ENCODE measurements around the gene HLA-DMA.
"Not testable (repeated sequence)": the region's sequence is repeated elsewhere in the genome, so short reads cannot be mapped to it uniquely, and the experiment has no call there.

Gene HLA-DMA

DNA sequence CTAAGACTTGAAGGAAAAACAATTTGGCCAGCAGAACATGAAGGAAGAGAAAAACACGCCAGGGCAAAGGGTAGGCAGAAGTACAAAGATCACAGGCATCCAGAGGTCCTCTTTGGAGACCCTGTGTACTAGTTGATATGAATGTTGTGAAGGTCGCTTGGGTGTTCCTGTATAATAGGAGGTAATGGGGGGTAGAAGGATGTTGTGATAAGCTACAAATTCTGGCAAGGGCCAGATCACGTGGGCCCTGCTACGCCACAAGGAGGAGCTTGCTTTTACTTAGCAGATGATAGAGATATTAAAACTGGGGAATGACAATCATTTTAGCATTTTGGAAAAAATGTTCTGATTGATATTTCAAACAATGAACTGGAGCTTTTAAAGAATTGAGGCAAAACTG, 878 bp upstream of the HLA-DMA start:
- DNase-seq: no peak

DNA sequence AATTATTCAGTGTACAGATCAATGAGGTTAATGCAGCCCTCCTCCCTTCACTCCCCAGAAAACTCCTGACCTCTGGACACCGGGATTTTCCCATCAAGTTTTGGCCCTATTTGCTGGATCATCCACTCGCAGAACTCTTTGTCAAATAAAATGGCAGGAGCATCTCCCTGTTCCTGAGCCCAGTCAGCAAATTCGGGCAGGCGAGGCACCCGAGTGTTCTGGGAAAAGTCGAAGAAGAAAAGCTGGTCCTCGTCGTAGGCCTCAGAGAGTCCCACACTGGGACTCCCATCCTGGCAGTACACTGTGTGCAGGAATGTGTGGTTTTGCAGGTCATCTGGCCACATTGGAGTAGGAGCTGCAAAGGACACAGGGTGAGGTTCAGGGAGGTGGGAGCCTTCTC, 2.4 kb downstream of the HLA-DMA start:
- DNase-seq: no peak

DNA sequence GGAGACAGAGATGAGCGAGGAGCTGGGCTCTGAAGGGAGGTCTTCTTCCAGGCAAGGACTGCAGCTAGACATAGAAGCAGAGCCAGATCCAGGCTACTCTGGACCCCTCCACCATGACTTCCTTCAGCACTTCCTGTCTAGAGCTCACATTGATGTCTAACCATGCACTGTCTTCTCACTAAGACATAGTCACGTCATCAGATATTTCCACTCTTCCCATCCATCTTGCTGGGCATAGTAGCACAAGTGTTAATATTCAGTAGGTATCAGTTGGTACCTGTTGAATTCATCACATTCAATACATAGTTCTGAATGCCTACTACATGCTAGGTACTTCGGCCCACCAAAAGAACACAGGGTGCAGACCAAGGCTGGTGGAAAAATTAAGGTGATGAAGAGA, 2.9 kb downstream of the HLA-DMA start:
- no peak for DNase-seq

DNA sequence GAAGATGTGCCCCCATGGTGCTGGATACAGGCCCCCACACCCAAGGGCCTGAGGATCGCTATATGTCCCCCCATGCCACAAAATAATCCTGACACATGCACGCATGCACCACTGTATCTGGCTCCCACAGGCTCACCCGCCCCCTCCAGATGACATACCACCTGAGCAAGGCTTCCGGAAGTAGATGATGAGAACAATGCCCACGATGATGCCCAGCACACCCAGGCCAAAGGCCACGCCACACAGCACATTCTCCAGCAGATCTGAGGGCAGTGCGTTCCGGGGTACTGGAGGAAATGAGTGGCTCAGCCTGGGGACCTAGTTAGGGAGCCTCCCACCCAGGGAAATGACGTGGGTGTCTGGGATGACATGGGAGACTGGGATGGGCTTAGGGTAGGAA, 3.8 kb downstream of the HLA-DMA start:
- no peak for DNase-seq

DNA sequence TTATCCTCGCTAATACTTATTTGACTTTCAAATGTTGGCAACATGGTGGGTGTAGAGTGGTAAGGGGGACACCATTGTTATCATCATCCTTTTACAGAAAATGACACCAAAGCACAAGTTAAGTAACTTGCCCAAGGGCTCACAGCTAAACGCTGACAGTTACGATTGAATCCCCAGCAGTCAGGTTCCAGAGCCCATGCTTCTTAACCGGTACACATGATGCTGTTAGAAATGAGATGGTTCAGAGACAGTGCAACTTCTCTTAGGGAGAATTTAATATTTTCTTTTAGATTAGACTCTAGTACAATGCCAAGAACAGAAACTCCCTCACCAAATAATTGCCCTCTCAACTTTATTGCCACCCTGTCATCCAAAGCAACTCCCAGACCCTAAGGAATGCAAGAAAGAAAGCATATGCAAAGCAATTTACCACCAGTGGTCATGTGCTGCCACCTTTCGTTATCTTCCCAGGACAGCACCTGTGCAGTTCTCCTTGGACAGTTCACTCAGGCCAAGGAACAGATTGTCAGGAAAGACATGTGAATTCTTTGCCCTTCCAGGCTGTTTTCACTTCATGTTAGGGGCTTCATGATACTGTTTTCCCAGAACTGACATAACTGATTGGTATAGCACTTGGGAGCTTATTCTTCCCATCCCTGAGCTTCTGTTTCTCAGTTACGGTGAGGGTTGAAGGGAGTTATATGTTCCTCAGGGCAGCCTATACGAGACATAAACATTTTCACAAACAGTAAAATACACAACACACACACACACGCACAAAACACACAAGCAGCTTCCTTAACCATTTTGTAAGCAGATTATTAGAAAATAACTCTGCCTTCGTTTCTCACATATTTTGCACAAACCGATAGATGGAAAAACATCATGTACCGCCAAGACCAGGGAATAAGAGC, 5.1 kb downstream of the HLA-DMA start:
- peak; percentile 19 for DNase-seq

DNA sequence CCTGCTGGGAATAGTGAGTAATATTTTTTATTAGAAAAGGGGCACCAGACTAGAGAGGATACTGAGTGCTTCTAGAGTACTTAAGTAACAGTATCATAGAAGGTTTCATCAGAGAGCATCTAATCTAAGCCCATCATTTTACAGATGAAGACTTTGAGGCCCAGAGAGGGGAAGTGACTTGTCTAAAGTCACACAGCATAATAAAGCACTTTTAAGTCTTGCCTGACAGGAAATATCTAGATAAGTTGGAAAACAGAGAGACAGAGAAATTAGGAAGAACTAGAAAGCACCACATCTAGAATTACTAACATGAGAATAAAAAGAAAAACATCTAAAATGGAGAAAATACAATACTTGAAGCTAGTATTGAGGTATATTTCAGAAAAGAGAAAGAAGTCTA, 6.0 kb downstream of the HLA-DMA start:
- no peak for DNase-seq

DNA sequence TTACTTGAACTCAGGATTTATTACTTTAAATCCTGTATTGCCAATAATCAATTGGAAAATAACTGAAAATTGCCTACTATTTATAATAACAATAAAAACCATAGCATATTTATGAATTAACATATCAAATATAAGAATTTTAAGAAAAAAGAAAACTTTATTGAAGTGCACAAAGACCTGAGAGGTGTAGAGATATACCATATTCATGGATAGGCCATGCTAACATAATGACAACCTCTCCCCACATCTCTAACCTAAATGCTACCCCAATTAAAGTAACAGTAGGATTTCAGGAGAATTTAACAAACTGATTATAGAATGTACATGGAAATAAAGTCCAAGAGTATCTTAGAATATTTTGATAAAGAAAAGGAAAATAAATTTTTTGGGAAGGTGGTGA, 6.9 kb downstream of the HLA-DMA start:
- DNase-seq: no peak

DNA sequence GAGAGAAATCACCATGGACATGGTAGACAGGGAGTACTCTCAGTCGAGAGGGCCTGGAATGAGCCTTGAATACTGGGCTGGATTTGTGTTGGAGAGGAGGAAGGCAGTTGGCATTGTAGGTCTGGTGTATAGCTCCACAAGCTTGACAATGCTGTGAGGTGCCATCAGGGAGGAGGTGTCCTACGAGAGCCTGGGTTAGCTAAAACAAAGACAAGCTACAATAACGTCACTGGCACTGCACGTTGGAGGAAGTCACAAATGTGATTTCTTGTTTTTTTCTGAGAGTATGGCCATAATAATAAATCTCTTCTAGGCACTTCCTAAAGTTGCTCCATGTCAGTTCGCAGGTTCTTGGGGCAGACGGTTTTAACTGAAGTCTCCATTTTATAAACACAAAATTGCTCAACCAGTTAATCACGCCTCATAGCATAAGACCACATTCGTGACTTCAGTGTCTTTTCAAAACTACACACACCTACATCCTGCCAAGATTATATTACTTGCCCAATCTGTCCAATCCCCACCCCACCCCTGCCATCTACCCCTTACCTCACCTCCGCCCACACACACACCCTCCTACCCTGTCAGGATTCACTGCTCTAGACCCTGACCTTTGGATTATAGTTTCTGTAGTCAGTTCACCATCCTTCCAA, 7.7 kb downstream of the HLA-DMA start:
- no peak for DNase-seq

DNA sequence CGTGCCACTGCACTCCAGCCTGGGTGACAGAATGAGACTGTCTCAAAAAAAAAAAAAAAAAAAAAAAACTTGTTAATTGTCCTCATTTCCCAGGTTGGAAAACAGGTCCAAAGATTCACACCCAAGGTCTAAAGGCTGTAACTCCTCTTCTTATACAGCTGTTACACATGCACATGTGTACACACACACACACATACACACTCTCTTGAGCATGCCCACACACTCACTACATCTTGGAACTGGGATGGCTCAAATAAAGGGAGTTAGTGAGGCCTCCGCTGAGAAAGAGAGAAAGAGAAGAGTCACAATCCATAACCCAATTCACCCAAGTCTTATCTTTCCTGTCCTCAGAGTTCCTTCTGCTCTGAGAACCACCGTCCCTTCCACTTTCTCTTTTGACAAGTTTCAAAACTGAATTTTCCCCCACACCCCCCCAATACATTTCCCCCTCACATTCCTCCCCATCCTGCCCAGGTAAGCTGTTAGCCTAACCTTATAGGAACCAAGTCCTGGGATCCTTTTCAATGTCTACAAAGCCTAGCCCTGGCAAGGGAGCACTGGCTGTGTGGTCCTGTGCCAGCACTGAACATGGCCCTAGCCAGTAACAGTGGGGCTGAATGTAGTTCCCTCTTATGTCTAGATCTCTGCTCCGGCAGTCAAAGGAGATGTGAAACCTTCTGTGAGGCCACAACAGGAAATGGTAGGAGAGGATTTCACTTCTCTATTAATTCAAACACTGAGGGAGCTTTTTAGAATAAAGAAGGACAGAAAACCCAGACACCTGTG, 8.8 kb downstream of the HLA-DMA start:
- DNase-seq: no peak

DNA sequence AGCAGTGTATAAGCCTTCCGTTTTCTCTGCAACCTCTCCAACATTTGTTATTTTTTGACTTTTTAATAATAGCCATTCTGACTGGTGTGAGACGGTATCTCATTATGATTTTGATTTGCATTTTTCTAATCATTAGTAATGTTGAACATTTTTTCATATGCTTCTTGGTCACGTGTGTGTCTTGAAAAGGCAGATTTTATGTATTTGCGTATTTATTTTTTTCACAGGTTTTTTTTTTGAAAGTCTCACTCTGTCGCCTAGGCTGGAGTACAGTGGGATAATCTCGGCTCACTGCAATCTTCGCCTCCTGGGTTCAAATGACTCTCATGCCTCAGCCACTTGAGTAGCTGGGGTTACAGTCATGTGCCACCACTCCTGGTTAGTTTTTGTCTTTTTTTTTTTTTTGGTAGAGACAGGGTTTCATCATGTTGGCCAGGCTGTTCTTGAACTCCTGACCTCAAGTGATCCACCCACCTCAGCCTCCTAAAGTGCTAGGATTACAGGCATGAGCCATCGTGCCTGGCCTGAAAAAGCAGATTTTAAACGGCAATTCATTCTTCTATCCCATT, 10.3 kb downstream of the HLA-DMA start:
- DNase-seq: not testable (repeated sequence)

DNA sequence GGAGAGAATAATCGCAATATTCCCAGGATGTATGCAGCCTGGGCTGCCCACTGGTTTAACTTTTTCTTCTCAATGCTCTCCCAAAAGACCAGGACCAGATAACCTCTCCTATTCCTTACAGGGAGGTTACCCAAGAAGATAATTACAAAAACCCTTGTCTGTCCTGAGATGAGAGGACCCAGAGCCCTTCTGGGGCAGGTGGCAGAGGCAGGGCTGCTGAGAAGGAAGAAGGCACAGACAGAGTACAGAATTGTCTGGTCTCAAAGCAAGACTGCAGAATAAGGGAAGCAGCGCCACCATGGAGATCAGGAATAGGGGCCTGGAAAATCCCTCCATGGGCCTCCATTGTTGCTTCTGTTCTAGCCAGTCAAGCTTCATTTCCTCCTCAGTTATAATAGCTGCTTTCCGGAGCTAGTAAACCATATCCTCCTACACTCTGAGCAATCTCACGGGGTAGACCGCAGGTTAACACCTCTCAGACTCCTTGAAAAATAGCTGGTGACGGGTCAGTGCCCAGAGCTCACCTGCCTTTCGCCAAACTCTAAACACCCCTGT, 11.6 kb downstream of the HLA-DMA start:
- peak; percentile 14 for DNase-seq

DNA sequence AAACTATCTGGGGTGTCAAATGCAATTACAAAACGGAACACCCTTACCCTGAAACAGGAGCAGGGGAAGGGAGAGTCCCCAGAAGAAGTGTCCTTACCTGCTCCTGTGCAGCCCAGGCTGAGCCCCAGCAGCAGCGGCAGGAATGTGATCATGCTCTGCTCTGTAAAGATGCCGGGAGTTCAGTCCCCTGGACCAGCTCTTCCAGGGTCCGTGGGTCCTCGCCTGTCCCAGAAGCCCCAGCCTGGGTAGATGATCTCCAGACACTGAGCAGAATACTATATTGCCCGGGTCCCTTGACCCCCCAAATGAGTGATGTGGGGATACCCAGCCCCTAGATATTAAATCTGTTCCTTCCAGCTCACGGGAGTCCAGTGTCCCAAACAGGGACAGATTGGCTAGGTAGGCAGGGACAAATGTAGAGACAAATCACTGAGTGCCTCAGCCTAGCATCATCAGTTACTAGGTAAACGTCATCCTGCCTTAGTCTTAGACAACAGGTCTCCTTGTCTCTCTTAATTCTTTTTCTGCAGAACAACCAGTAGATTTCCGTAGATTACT, 12.2 kb downstream of the HLA-DMA start, which contains the start of gene HLA-DMB:
HLA-DMB (minus strand) TSS at position 373 of the 558 bp plus-strand sequence; CDS start at position 152, 221 bp downstream.
- DNase-seq: no peak

DNA sequence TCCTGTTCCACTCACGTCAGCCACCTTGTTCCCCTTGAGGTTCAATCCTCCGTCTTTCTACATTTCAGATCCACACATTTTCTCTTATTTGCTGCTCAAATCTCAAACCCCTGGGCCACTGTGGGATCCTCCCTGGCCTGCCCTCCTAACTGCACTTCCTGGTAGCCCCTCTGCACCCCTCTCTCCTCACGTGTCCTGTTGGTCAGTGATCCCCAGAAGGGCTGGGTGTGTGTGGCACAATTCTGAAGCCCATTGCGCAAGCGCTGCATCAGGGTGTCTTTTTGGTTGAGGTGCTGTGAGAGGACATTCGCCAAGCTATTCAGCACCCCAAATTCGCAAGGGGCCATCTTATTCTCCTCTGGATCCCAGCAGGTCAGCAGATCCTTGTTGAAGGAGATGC, 14.4 kb downstream of the HLA-DMA start:
- no peak for DNase-seq

DNA sequence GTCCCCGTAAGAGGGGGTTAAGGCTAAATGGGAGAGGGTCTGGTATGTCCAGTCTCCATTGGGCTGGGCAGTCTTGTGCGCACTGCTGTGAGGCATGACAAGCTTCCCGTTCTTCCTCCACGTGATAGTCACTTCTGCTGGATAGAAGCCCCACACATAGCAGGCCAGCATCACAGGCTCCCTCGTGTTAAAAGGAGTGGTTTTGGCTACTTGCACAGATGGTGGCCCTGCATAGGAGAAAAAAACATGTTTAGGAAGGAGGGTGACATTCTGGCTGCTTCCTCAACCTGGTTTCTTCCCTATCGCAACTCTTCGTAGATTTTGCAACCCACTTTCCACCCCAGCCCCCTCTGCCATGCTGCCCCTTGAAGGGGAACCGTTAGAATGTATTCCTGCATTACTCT, 15.7 kb downstream of the HLA-DMA start:
- DNase-seq: no peak

DNA sequence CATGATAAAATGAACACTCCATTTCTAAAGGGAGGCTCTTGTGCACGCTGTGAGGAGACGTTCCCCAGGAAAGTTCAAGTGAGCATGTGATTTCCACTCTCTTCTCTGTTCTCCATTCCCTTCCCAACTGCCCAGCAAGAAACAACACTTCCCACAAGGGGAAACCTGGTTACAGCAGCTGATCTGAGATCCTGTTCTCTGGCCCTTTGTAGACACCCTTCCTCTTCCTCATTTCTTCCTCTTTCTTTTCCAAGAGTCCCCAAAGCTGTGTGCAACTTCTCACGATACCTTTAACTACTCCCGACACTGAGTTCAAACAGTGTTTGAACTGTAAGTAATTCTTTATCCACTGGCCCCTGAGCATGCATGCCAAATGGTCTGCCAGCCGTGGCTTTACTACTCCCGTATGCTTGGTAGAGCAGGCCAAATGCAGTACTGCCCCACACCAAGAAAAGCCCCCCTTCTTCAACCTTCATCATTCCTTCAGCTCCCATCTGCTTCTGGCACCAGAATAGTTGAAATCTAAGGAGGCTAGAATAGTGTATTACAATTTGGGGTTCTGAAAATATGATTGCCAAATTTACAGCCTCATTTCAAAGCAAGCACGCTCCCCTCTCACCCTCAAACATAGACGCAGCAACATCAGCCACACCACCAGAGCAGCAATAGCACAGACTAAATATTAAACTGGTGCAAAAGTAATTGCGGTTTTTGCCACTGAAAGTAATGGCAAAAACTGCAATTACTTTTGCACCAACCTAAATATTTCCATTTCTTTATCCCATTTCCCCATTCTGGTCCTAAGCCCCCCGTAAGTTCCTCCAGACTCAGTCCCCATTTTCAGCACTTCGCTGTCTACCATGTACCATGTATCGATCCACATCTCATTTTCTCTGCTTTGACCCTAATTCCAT, 16.4 kb downstream of the HLA-DMA start:
- no peak for DNase-seq

DNA sequence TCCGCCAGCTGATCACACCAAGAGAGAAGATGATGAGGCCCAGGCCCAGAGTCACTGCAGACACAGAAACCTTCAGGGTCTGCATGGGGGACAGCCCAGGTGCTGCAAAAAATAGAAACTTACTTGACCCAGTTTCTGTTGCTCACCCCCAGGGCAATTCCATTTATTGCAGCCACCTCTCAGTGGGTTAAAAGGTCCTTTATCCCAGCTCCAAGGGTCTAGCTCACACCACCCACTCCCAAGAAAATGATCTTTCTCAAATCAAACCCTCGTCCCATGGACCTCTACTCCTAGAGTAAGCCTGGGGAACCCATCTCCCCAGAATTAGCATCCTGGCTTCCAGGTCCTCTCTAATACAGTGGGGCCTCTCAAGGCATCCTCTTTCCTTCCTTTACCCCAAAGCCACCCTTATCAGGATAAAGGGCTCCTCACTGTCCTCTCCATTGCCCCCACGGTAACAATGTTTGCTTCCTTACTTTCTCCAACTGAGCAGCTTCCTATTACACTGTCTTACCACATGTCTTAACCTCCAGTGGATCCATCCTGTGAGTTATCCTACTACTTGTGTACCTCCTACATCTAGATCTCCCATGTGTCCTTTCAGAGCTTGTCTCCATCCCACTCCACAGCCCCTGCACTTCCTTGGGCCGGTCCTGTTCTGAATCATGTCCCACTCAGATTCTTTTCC, 17.2 kb downstream of the HLA-DMA start:
- DNase-seq: no peak

DNA sequence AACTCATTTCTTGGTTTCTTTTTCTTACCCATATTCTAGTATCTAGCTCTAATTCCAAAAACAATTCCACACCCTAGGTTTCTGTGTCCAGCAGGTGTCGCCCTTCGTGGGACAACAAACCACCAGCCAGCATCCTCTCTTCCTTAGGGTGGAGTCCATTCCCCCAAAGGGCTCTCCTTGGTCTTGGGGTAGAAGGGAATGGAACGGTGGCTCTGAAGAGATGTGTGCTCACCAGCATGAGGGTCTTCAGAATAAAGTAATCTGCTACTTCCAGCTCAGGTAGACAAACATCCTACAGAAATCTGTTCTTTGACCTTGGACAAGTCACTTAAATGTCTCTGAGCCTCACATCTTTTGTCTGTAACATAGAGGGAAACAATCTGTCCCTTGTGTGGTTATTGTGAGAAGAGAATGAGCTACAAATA, 19.2 kb downstream of the HLA-DMA start:
- DNase-seq: peak; percentile 65

DNA sequence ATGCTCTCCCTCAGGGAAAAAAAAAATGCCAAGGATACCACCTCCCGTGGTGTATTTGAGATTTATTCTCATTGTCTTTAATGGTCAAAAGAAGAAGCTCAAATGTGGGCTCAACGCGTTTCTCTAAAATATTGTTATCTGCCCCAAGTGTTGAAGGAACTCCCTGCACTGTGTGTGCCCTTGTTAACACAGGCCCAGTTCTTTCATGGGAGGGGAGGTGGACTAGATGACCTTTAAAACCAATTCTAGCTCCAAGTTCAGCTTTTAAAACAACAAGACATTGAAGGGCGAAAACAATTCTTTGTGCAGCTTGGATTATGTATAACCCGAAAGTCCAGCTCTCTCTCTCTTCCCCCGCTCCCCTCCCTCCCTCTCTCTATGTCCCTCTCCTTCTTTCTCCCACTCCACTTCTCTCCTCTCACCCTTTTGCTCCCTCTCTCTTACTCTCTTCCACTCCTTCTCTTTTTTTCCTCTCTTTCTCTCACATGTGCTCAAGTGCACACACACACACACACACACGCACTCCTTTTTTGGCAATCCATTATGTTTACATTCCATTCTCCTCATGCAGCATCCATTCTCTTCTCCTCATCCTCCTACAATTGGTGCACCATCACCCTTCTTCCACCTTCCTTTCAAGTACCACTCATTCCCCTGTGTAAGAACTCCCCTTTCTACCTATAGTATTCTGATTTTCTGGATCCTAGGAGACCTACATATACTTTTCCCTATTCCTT, 20.6 kb downstream of the HLA-DMA start:
- no peak for DNase-seq

DNA sequence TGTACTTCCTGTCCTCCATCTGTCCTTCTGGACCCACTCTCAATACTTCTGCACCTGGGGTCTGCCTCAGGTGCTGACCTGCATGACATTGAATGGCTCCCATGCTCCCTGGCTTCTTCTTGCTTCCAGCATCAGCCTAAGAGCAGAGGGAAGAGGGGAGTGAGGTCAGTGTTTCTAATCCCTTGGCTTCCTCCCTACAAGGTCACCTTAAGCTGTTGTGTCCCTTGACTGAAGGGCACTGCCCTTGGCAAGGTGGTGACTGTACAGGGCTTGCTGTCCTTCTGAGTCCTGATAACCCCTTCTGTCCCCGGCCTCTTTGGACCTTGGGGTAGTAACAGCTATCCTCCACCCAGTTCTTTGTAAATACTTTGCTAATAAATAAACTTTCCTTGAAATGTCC, 21.7 kb downstream of the HLA-DMA start:
- DNase-seq: no peak

DNA sequence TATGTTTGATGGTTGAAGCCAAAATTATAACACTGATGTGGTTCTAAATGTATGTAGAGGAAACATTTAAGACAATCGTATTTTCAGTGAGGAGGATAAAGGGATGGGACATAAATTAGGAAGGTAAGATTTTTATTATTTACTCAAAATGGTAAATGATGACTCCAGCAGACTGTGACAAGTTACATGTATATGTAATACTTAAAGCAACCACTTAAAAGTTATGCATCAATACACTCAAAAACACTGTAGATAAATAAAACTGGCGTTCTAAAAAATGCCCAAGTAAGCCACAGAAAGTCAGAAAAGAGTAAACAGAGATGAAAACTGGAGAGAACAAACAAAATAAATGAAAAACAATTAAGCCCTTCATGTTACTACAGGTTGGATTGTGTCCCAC, 30.8 kb downstream of the HLA-DMA start:
- no peak for DNase-seq
